ENCODE results near the gene DHRSX.

Gene DHRSX

DNA sequence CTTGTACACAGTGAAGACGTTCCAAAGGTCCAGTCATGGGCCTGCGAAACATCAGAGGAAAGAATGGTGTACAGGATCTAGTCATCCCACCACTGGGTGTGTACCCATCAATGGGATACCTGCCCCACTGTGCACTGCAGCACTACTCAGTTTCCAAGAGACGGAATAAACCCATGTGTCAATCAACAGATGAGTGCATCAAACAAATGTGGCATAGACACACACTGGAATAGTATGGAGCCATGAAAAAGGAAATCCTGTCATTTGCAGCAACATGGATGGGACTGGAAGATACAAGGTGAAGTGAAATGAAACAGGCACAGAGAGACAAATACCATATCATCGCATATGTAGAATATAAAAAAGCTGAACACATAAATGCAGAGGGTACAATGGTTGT is 48.0 kb downstream of the DHRSX start:
- no peak for DNase-seq

DNA sequence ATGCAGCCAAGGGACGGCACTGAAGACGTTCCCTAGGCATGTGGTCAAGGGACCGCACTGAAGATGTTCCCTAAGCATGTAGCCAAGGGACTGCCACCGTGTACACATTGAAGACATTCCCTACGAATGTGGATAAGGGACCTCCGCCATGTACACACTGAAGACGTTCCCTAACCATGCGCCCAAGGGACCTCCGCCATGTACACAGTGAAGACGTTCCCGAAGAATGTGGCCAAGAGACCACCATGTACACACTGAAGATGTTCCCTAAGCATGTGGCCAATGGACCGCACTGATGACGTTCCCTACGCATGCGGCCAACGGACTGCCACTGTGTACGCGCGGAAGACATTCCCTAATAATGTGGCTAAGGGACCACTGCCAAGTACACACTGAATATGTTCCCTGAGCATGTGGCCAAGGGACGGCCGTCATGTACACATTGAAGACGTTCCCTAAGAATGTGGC is 48.4 kb downstream of the DHRSX start:
- no peak for DNase-seq

DNA sequence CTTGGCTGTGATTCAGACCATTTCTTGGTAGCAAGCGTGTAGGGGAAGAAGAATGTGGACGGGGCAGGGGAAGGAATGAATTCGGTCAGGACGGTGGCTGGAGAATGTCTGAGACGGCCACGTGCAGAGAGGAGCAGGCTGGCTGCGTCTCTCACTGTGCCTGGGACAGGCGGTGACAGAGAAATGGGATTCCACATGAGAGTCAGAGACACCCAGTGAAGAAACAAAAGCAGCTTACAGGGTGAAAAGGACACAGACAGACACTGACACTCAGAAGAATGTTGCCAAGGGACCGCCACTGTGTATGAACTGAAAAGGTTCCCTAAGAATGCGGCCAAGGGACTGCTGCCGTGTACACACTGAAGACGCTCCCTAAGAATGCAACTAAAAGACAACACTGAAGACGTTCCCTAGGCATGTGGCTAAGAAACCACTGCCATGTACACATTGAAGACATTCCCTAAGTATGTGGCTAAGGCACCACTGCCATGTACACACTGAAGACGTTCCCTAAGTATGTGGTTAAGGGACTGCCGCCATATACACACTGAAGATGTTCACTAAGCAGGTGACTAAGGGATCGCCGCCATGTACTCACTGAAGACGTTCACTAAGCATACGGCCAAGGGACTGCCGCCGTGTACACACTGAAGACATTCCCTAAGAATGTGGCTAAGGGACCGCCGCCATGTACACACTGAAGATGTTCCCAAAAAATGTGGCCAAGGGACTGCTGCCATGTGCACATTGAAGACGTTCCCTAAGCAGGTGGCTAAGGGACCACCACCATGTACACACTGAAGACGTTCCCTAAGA is 49.1 kb downstream of the DHRSX start:
- peak; percentile 82 for DNase-seq

DNA sequence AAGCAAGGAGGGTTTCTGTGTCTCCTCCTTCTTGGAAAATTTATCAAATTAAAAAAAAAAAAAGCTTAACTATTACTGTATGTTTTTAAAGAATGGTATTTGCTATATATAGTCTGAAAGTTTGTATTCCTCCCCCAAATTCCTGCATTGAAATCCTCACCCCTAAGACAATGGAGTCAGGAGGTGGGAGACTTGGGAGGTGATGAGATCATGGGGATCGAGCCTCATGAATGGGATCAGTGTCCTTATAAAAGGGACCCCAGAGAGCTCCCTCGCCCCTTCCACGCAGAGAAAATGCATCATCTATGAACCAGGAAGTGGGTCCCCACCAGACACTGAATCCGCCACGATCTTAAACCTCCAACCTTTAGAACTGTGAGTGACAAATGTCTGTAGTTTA is 50.1 kb downstream of the DHRSX start:
- no peak for DNase-seq

DNA sequence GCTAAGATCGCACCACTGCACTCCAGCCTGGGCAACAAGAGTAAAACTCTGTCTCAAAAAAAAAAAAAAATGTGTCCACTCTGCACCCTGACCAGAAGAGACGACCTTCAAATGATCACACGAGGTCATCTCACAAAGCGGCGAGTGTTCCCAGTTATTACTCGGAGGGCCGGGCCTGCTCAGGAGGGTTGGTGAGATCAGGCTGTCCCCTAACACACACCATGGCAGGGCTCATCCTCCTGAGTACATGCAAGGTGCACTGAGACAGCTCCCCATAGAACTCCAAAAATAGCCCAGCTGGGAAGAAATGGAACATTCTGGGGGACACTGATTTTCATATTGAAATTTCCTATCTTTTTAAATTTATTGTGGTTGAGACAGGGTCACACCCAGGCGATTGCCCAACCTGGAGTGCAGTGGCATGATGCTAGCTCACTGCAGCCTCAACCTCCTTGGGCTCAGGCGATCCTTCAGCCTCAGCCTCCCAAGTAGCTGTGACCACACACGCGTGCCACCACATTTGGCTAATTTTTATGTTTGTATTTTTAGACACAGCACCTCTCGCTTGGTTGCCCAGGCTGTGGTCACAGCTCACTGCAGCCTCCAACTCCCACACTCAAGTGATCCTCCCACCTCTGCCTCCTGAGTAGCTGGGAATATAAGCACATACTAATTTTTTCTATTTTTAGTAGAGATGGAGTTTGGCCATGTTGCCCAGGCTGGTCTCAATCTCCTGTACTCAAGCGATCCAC is 51.5 kb downstream of the DHRSX start:
- DNase-seq: no peak

DNA sequence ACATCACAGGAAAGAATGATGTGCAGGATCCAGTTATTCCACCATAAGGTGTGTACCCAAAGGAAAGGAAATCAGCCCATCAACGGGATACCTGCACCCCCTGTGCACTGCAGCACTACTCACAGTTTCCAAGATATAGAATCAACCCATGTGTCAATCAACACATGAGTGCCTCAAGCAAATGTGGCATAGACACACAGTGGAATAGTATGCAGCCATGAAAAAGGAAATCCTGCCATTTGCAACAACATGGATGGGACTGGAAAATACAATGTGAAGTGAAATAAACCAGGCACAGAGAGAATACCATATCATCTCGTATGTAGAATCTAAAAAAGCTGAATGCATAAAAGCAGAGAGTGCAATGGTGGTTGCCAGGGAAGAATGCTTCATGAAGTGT is 53.3 kb downstream of the DHRSX start:
- no peak for DNase-seq

DNA sequence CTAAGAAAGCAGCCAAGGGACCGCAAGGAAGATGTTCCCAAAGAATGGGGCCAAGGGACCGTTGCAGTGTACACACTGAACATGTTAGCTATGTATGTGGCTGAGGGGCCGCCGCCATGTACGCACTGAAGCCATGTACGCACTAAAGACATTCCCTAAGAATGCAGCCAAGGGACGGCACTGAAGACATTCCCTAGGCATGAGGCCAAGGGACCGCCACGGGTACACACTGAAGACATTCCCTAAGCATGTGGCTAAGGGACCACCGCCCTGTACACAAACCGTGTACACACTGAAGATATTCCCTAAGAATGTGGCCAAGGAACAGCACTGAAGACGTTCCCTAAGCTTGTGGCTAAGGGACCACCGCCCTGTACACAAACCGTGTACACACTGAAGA is 54.0 kb downstream of the DHRSX start:
- DNase-seq: no peak

DNA sequence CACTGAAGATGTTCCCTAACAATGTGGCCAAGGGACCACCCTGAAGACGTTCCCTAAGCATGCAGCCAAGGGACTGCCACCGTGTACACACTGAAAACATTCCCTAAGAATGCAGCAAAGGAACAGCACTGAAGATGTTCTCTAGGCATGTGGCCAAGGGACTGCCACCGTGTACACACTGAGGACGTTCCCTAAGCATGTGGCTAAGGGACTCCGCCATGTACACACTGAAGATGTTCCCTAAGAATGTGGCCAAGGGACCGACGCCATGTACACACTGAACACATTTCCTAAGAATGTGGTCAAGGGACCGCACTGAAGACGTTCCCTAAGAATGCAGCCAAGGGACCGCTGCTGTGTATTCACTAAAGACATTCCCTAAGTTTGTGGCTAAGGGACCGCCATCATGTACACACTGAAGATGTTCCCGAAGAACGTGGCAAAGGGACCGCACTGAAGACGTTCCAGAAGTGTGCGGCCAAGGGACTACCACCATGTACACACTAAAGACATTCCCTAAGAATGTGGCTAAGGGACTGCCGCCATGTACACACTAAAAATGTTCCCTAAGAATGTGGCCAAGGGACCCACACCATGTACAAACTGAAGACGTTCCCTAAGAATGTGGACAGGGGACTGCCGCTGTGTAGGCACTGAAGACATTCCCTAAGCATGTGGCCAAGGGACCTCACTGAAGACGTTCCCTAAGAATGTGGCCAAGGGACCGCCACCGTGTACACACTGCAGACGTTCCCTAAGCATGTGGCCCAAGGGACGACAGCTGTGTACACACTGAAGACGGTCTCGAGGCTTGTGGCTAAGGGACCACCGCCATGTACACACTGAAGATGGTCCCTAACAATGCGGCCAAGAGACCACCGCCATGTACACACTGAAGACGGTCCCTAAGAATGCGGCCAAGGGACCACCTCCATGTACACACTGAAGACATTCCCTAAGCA is 54.8 kb downstream of the DHRSX start:
- no peak for DNase-seq

DNA sequence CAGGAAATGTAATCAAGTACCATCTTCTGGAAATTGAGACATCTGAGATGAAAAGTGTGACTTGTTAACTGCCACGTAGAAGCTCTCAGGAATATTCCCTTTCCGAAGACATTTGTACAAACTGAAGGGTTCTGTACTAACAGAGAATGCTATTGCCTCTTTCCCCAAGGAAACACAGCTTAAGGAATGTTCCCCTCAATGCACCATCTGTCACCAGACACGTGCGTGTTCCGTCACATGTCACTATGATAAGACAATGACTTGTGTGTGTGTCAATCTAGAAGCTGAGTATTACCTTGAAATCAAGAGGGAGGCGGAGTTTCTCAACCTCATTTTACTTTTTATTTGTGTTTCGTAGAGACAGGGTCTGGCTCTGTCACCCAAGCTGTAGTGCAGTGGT is 58.1 kb downstream of the DHRSX start:
- no peak for DNase-seq

DNA sequence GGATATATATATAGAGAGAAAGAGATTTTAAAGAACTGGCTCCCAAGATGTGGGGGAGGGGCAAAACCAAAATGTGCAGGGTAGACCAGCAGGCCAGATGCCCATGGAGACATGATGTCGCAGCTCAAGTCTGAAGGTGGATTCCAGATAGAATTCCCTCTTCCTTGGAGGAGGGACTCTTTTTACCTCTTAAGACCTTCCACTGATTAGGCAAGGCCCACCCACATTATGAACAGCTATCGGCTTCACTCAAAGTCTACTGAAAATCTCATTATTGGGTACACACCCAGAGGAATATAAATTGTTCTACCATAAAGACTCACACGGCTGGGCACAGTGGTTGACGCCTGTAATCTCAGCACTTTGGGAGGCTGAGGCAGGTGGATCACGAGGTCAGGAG is 59.3 kb downstream of the DHRSX start:
- DNase-seq: no peak

DNA sequence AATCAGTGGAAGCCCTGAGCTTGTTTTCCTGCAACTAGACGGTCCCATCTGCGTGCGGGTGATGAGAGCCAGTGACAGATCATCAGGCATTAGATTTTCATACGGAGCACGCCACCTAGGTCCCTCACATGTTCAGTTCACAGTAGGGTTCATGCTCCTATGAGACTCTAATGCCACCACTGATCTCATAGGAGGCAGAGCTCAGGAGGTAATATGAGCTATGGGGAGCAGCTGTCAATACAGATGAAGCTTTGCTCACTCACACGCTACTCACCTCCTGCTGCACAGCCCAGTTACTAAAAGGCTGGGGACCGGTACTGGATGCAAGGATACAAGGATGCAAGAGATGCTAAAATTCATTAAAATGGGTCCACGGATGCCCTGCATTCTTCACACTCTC is 61.2 kb downstream of the DHRSX start:
- DNase-seq: no peak

DNA sequence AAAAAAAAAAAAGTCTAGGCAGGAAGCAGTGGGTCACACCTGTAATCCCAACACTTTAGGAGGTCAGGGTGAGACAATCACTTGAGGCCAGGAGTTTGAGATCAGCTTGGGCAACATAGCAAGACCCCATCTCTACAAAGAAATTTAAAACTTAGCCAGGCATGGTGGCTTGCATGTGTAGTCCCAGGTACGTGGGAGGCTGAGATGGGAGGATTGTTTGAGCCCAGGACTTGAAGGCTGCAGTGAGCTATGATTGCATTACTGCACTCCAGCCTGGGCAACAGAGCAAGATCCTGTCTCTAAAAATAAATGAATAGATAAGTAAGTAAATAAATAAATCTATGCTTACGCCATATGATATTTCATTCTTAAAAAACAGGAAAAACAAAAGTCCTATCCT is 65.3 kb downstream of the DHRSX start:
- no peak for DNase-seq

DNA sequence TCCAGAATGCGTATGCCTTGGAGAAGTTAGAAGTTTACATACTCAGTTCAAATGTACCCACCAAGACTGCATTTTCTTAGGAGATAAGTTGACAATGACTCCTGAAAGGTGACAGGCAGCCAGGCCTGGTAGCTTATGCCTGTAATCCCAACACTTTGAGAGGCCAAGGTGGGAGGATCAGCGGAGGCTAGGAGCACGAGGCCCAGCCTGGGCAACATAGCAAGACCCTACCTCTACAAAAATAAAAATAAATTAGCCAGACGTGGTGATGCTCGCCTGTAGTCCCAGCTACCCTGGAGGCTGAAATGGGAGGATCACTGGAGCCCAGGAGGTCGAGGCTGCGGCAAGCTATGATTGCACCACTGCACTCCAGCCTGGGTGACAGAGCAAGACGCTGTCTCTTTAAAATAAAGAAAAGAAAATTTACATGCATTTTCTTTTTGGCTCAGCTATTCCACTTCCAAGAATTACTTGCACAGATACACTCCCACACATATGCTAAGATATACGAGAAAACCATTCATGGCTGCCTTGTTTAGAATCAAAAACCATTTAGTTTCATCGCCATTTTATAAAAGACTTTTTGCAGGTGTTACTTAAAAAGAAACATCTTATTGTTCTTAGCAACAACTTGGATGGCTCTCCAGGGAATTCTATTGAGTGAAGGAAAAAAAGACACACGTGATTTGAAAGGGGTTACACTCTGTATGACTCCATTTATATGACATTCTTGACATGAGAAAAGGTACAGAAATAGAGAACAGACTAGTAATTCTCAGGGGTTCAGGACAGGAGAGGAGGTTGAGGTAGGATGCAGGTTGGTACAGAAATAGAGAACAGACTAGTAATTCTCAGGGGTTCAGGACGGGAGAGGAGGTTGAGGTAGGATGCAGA is 66.3 kb downstream of the DHRSX start:
- DNase-seq: no peak

DNA sequence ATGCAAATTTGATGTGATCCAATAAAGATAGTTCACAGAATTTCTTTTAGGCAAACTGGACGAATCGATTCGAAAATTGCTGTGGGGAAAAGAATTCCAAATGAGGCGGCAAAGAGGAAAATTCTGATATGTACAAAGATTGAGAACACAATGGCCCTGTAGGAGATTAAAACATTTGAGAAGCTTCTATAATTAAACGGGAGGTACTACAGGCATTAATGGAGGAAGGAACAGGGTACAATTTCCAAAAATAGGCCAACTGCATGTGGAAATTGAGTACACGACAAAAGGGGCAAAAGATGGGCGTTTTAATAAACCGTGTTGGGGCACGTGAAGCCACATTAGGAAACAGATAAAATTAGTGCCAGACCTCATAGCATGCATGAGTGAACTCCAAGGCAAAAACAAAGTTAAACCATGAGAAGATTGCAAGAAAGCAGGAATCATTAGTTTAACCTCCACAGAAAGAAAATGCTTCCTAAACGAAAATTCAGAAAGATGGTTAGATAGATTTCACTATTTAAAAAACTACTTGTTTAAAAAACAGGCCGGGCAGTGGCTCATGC is 68.4 kb downstream of the DHRSX start:
- no peak for DNase-seq

DNA sequence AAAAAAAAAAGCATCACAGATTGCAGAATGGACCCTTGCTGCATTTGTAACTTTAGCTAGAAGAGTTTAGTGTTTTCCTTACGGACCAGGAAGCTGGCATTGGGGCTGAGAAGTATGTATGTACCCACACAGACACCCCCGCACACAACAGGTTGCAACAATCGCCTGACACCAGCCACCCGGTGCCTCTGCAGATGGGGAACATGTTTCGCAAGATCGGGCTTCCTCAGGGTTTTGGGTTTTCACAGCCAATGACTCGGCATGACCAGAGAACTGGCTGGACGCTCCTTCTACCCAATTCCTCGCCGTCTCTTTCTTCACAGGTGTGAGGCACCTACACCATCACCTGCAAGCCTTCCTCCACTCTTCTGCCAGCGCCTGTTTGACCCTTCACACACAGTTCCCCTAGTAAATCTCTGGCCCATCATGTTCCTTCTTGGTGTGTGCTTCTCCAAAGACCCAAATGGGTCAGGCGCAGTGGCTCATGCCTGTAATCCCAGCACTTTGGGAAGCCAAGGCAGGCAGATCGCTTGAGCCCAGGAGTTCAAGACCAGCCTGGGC is 70.4 kb downstream of the DHRSX start:
- DNase-seq: no peak

DNA sequence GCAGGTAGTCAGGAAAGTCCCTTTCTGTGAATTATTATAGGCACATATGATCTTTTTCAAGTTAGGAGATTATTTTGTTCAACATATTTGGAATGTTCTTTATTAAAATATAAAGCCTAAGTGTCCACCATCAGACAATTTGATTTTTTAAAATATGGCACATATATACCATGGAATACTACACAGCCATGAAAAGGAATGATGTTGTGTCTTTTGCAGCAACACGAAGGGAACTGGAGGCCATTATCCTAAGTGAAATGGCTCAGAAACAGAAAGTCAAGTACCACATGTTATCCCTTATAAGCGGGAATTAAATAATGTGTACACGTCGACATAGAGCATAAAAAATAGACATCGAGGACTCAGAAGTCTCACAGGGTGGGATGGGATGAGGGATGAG is 73.0 kb downstream of the DHRSX start:
- DNase-seq: no peak

DNA sequence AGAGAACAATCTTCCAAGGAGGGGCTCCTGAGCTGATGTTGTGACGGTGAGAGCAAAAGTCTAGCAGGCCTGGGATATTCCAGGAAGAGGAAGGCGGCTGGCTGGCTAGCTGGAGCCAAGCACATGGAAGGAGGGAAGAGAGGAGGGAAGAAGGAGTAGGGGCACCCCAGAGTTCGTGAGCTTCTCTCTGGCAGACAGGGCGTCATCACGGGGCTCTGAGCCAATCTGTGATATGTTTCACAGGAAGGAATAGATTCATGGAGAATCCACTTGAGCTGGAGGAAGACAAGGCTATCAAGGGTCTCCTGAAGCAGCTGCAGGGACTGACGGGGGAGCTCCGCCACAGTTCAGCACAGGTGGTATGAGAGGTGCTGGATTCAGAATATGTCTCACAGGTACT is 73.6 kb downstream of the DHRSX start:
- no peak for DNase-seq

DNA sequence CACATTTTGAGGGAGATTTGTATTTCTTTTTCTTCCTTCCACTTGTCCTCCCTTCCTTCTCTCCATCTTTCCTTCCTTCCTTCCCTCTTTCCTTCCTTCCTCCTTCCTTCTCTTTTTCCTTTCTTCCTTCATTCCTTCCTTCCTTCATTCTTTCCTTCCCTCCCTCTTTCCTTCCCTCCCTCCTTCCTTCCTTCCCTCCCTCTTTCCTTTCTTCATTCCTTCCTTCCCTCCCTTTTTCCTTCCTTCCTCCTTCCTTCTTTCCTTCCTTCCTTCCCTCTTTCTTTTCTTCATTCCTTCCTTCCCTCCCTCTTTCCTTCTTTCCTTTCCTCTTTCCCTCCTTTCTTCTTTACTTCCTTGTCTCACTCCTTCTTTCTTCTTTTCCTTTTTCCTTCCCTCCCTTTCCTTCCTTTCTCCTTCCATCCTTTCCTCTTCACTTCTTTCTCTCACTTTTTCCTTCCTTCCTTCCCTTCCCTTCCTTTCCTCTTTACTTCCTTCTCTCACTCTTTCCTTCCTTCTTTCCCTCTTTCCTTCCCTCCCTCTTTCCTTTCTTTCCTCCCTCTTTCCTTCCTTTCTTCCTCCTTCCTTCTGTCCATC is 74.4 kb downstream of the DHRSX start:
- DNase-seq: no peak

DNA sequence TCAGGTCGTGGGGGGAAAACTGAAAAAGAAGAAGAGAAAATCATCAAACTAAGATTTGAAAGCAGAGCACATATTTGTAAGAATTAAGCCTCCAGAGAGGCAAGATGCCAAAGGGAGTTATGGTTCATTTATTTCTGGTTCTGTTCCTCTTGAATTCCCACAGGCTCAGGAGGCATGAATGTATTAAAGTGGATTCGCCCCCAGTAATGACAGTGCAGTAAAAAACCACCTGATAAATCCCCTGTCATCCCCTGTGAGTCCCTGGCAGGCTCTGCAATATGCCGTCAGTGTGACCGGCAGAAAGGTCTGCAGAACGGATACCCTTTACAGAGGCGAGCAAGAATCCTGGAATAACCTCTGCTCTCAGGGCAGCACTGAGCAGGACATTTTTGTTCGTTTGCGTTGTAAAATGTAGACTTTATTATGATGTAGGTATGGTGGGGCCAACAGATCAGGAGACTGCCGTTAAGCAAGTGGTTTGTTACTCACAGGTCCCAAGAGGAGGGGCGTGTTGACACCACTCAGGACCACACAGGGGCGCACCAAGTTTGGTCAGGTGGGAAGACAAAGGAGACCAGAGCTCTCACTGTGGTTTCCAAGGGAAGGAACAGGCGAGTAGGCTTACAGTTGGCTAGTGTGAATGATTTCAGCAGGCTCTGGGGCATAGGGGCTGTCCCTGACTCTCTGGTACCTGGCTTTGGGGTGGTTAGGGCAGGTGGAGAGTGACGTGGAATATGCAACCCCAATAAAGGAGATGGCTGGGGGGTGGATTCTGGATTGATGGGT is 75.3 kb downstream of the DHRSX start:
- no peak for DNase-seq

DNA sequence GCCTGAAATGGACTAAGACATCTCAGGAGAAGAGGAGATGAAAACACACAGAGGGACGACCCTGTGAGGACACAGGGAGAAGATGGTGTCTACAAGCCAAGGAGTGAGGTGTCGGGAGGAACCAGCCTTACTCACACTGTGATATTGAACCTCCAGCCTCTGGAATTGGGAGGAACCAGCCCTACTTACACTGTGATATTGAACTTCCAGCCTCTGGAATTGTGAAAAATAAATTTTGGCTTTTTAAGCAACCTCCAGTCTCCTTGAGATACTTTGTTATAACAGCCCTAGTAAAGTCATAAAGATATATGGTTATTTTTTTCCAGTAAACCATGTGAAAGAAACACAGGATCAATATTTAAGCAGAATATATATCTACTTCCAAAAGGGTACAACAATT is 76.5 kb downstream of the DHRSX start:
- no peak for DNase-seq

Measured in islet precursor cell (in vitro differentiated cells).